ENCODE measurements around the gene C20orf204.
"Not testable (repeated sequence)": the region's sequence is repeated elsewhere in the genome, so short reads cannot be mapped to it uniquely, and the experiment has no call there.

C20orf204 gene

GRCh38 chr20:64035933-64036345, at the start of gene C20orf204:
Gene C20orf204, plus strand, starts transcription at chr20:64036182. Its CDS starts 142 bp downstream, at chr20:64036324.
- no peak for FAIRE-seq
- DNase-seq (ENCODE audit: insufficient read length, low spot score) = no peak
- TF ChIP-seq POLR2A (IDR thresholded peaks at IDR 0.05; ENCODE audit: low read depth, low read length) = no peak

GRCh38 chr20:64000906-64001305, 35.1 kb upstream of the C20orf204 start:
- no peak for TF ChIP-seq POLR2A (IDR thresholded peaks at IDR 0.05; ENCODE audit: low read depth, low read length)
- DNase-seq (ENCODE audit: insufficient read length, low spot score) (no peak), FAIRE-seq (no peak)

- DNase-seq (ENCODE audit: insufficient read length, low spot score) (no peak), FAIRE-seq (no peak)
- TF ChIP-seq POLR2A (IDR thresholded peaks at IDR 0.05; ENCODE audit: low read depth, low read length) = no peak
These were observed 34.4 kb upstream of the C20orf204 start for GRCh38 chr20:64001607-64002011.

GRCh38 chr20:64003960-64004725, 31.8 kb upstream of the C20orf204 start:
- FAIRE-seq (no peak), DNase-seq (ENCODE audit: insufficient read length, low spot score) (no peak)
- no peak for TF ChIP-seq POLR2A (IDR thresholded peaks at IDR 0.05; ENCODE audit: low read depth, low read length)

GRCh38 chr20:64005394-64005793, 30.6 kb upstream of the C20orf204 start:
- DNase-seq (ENCODE audit: insufficient read length, low spot score) (no peak), FAIRE-seq (no peak)
- no peak for TF ChIP-seq POLR2A (IDR thresholded peaks at IDR 0.05; ENCODE audit: low read depth, low read length)

- no peak for TF ChIP-seq POLR2A (IDR thresholded peaks at IDR 0.05; ENCODE audit: low read depth, low read length)
- no peak for FAIRE-seq
- no peak for DNase-seq (ENCODE audit: insufficient read length, low spot score)
These were observed 29.5 kb upstream of the C20orf204 start for GRCh38 chr20:64006490-64006889.

- TF ChIP-seq POLR2A (IDR thresholded peaks at IDR 0.05; ENCODE audit: low read depth, low read length) = no peak
- DNase-seq (ENCODE audit: insufficient read length, low spot score) = no peak
- no peak for FAIRE-seq
These were observed 29.1 kb upstream of the C20orf204 start for GRCh38 chr20:64006902-64007301.

GRCh38 chr20:64009811-64010387, 26.1 kb upstream of the C20orf204 start:
- TF ChIP-seq POLR2A (IDR thresholded peaks at IDR 0.05; ENCODE audit: low read depth, low read length) = no peak
- FAIRE-seq = no peak

GRCh38 chr20:64010711-64011237, 25.2 kb upstream of the C20orf204 start:
- TF ChIP-seq POLR2A (IDR thresholded peaks at IDR 0.05; ENCODE audit: low read depth, low read length) = no peak
- FAIRE-seq (no peak), DNase-seq (ENCODE audit: insufficient read length, low spot score) (no peak)

More at GRCh38 chr20:64009811-64010387, 26.1 kb upstream of the C20orf204 start:
- DNase-seq (ENCODE audit: insufficient read length, low spot score) = no peak

GRCh38 chr20:64011366-64011779, 24.6 kb upstream of the C20orf204 start:
- TF ChIP-seq POLR2A (IDR thresholded peaks at IDR 0.05; ENCODE audit: low read depth, low read length) = no peak
- no peak for FAIRE-seq
- no peak for DNase-seq (ENCODE audit: insufficient read length, low spot score)

- not testable (repeated sequence) for DNase-seq (ENCODE audit: insufficient read length, low spot score); FAIRE-seq
These were observed 23.4 kb upstream of the C20orf204 start for GRCh38 chr20:64012385-64013154.

- TF ChIP-seq POLR2A (IDR thresholded peaks at IDR 0.05; ENCODE audit: low read depth, low read length) = no peak
- DNase-seq (ENCODE audit: insufficient read length, low spot score) (no peak), FAIRE-seq (no peak)
These were observed 20.3 kb upstream of the C20orf204 start for GRCh38 chr20:64015635-64016034.

GRCh38 chr20:64021124-64021975, 14.6 kb upstream of the C20orf204 start:
- DNase-seq (ENCODE audit: insufficient read length, low spot score) (no peak), FAIRE-seq (no peak)
- no peak for TF ChIP-seq POLR2A (IDR thresholded peaks at IDR 0.05; ENCODE audit: low read depth, low read length)
